ENCODE results near the gene NCOR2.

NCOR2 gene

GRCh38 chr12:124573839-124574786 lies 6.7 kb upstream of the NCOR2 start:
- DNase-seq: no peak

- DNase-seq: no peak
These were observed 4.1 kb upstream of the NCOR2 start for GRCh38 chr12:124571556-124571955.

GRCh38 chr12:124570810-124571209 lies 3.4 kb upstream of the NCOR2 start:
- no peak for DNase-seq

- DNase-seq: no peak
These were observed 2.1 kb upstream of the NCOR2 start for GRCh38 chr12:124569375-124570148.

- no peak for DNase-seq
These were observed 1.3 kb upstream of the NCOR2 start for GRCh38 chr12:124568431-124569374.

GRCh38 chr12:124567673-124568373 lies 411 bp upstream of the NCOR2 start:
- peak; percentile 74 for DNase-seq

- DNase-seq: peak; percentile 49
These were observed 1.0 kb downstream of the NCOR2 start for GRCh38 chr12:124566161-124566996.

GRCh38 chr12:124565656-124566160 lies 1.7 kb downstream of the NCOR2 start:
- DNase-seq: no peak

GRCh38 chr12:124564971-124565491 lies 2.4 kb downstream of the NCOR2 start:
- no peak for DNase-seq

- DNase-seq: no peak
These were observed 3.0 kb downstream of the NCOR2 start for GRCh38 chr12:124564232-124564958.

- DNase-seq: no peak
These were observed 3.6 kb downstream of the NCOR2 start for GRCh38 chr12:124563809-124564208.

GRCh38 chr12:124563401-124563800 lies 4.0 kb downstream of the NCOR2 start:
- no peak for DNase-seq

GRCh38 chr12:124562796-124563181 lies 4.6 kb downstream of the NCOR2 start:
- DNase-seq: no peak

- DNase-seq: no peak
These were observed 5.2 kb downstream of the NCOR2 start for GRCh38 chr12:124562018-124562795.

GRCh38 chr12:124561231-124561630 lies 6.2 kb downstream of the NCOR2 start:
- DNase-seq: no peak

GRCh38 chr12:124560146-124560890 lies 7.1 kb downstream of the NCOR2 start:
- DNase-seq: no peak

- no peak for DNase-seq
These were observed 8.0 kb downstream of the NCOR2 start for GRCh38 chr12:124559182-124560017.

All from activated CD4-positive, alpha-beta T cell treated with anti-CD3 and anti-CD28 coated beads for 1 hour (primary cell).